ENCODE data around the gene PDGFD. TPM values are rescaled to one million over a fixed set of nuclear protein-coding genes. Genes with fewer than 3 reads are reported as not detected.

Gene PDGFD
- total and polyA plus RNA-seq, 2 experiments from 2014 or later, result 1.9 to 4.5 TPM

DNA sequence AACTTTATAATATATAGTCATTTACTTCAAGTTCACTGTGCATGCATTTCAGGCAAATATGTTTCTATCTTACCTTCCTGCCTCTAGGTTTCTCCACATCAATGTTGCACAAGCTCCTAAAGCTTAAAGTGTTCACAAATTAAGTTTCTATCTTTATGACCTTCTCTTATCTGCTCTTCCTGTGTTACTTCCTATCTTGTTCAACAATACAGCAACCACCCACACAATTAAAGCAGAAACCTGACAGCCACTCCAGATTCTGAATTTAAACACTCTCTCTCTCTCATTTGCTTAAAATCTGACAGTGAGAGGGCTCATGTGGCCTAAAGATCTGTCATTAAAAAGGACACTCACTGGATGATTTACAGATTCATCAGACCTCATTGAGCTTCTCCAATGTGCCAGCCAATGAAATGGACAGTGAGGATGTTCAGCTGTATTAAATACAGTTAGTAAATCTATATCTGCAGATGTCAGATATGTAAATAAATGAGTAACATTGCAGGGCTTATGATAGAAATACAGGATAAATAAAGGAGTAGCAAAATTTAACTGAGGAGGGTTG, 10.9 kb downstream of the PDGFD start:
- no peak overlapping the region for H2AFZ ChIP-seq
- Mint-ChIP-seq H3K36me3 (ENCODE audit: low read depth) (no peaks in the 10 kb centered on the region), H3K27ac (no peak overlapping the region), H3K4me3 (no peak overlapping the region), H3K27me3 (ENCODE audit: insufficient read depth, low read depth, poor library complexity) (no peaks in the 10 kb centered on the region), H3K9me3 (no peaks in the 10 kb centered on the region), H3K4me1 (peaks cover 14% of the 10 kb centered on the region; the same call in 2 of the 3 replicates)
- no peak overlapping the region for H3K4me3 ChIP-seq
- no peaks in the 10 kb centered on the region for H3K9me2 ChIP-seq (ENCODE audit: insufficient read depth)
- no peak overlapping the region for H3K4me2 ChIP-seq
- no peaks in the 10 kb centered on the region for H3K36me3 ChIP-seq (ENCODE audit: insufficient read depth)
- H3F3A ChIP-seq (replicated peaks; ENCODE audit: low read depth), result no peaks in the 10 kb centered on the region
- DNase-seq (ENCODE audit: low spot score), result no peak
- no peaks in the 10 kb centered on the region for H3K27me3 ChIP-seq (ENCODE audit: insufficient read depth)
- no peaks in the 10 kb centered on the region for H3K79me2 ChIP-seq (replicated peaks; ENCODE audit: insufficient read depth)
- no peaks in the 10 kb centered on the region for H3K4me1 ChIP-seq (ENCODE audit: insufficient read depth)
- H3K27ac ChIP-seq (ENCODE audit: low read depth), result no peak overlapping the region
- TF ChIP-seq JUNB (IDR thresholded peaks at IDR 0.05; ENCODE audit: unreplicated experiment) (no peak), CREB1 (CRISPR knock-in tag; IDR thresholded peaks at IDR 0.05; ENCODE audit: low read depth) (no peak), EZH2 (IDR thresholded peaks at IDR 0.05; ENCODE audit: low read depth, unreplicated experiment) (no peak), ZNF331 (CRISPR knock-in tag; IDR thresholded peaks at IDR 0.05; ENCODE audit: low read depth) (no peak), NANOG (IDR thresholded peaks at IDR 0.05; ENCODE audit: borderline replicate concordance) (no peak), ZNF114 (CRISPR knock-in tag; IDR thresholded peaks at IDR 0.05) (no peak), STAT1 (IDR thresholded peaks at IDR 0.05; ENCODE audit: unreplicated experiment) (no peak)
- TF ChIP-seq, protein P1, sequence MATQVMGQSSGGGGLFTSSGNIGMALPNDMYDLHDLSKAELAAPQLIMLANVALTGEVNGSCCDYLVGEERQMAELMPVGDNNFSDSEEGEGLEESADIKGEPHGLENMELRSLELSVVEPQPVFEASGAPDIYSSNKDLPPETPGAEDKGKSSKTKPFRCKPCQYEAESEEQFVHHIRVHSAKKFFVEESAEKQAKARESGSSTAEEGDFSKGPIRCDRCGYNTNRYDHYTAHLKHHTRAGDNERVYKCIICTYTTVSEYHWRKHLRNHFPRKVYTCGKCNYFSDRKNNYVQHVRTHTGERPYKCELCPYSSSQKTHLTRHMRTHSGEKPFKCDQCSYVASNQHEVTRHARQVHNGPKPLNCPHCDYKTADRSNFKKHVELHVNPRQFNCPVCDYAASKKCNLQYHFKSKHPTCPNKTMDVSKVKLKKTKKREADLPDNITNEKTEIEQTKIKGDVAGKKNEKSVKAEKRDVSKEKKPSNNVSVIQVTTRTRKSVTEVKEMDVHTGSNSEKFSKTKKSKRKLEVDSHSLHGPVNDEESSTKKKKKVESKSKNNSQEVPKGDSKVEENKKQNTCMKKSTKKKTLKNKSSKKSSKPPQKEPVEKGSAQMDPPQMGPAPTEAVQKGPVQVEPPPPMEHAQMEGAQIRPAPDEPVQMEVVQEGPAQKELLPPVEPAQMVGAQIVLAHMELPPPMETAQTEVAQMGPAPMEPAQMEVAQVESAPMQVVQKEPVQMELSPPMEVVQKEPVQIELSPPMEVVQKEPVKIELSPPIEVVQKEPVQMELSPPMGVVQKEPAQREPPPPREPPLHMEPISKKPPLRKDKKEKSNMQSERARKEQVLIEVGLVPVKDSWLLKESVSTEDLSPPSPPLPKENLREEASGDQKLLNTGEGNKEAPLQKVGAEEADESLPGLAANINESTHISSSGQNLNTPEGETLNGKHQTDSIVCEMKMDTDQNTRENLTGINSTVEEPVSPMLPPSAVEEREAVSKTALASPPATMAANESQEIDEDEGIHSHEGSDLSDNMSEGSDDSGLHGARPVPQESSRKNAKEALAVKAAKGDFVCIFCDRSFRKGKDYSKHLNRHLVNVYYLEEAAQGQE (IDR thresholded peaks at IDR 0.05; ENCODE audit: unreplicated experiment), result no peak
- TF ChIP-seq, protein P2, sequence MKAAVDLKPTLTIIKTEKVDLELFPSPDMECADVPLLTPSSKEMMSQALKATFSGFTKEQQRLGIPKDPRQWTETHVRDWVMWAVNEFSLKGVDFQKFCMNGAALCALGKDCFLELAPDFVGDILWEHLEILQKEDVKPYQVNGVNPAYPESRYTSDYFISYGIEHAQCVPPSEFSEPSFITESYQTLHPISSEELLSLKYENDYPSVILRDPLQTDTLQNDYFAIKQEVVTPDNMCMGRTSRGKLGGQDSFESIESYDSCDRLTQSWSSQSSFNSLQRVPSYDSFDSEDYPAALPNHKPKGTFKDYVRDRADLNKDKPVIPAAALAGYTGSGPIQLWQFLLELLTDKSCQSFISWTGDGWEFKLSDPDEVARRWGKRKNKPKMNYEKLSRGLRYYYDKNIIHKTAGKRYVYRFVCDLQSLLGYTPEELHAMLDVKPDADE (IDR thresholded peaks at IDR 0.05), result no peak
- ATAC-seq, result no peak
- no peaks in the 10 kb centered on the region for H4K20me1 ChIP-seq (replicated peaks; ENCODE audit: insufficient read depth)

DNA sequence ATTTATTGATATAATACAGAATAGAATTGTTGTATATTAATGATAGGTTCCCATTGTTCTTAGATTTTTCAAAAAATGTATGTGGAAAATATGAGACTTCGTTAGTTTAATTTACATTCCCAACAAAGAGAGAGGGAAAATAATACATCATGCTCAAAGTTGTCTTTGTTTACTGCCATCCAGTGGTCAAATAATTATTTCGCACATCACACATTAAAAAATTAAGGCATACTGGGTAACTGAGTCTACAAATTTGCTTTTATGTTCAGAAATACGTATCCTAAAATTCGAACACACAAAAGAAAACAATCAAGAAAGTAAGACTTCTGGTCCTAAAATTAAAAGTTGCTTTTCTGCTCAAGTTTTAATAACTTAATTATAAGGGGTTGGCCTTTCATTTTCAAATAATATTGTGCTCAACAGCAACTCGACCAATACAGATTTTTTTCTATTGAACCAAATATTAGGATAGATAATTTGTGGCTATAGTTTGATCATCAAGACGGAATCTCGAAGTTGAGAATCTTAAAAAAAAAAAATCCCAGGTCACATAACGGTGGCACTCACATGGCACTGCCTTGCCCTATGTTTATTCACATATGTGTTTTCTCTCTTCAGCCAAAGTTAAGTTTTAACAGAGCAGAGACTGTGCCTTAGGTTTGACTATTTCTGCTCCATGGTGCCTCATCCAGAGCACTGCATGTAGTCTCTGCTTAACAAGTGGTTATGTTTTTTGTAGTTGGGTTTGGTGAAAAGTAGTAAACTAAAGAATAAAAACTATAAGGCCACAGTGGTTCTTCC, 12.3 kb downstream of the PDGFD start:
- H3K36me3 ChIP-seq (ENCODE audit: insufficient read depth), result no peaks in the 10 kb centered on the region
- H3K4me2 ChIP-seq, result no peak overlapping the region
- no peaks in the 10 kb centered on the region for H3K79me2 ChIP-seq (replicated peaks; ENCODE audit: insufficient read depth)
- H3K27ac ChIP-seq (ENCODE audit: low read depth), result no peak overlapping the region
- H3F3A ChIP-seq (replicated peaks; ENCODE audit: low read depth), result no peaks in the 10 kb centered on the region
- Mint-ChIP-seq H3K4me1 (peaks cover 16% of the 10 kb centered on the region; the same call in 2 of the 3 replicates), H3K36me3 (ENCODE audit: low read depth) (no peaks in the 10 kb centered on the region), H3K27me3 (ENCODE audit: insufficient read depth, low read depth, poor library complexity) (no peaks in the 10 kb centered on the region), H3K27ac (no peak overlapping the region), H3K4me3 (no peak overlapping the region), H3K9me3 (no peaks in the 10 kb centered on the region)
- TF ChIP-seq, protein P3, sequence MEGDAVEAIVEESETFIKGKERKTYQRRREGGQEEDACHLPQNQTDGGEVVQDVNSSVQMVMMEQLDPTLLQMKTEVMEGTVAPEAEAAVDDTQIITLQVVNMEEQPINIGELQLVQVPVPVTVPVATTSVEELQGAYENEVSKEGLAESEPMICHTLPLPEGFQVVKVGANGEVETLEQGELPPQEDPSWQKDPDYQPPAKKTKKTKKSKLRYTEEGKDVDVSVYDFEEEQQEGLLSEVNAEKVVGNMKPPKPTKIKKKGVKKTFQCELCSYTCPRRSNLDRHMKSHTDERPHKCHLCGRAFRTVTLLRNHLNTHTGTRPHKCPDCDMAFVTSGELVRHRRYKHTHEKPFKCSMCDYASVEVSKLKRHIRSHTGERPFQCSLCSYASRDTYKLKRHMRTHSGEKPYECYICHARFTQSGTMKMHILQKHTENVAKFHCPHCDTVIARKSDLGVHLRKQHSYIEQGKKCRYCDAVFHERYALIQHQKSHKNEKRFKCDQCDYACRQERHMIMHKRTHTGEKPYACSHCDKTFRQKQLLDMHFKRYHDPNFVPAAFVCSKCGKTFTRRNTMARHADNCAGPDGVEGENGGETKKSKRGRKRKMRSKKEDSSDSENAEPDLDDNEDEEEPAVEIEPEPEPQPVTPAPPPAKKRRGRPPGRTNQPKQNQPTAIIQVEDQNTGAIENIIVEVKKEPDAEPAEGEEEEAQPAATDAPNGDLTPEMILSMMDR (conservative IDR thresholded peaks at IDR 0.05; ENCODE audit: low read depth in 2 of 2), result peak; percentile 51 to 63
- TF ChIP-seq CREB1 (CRISPR knock-in tag; IDR thresholded peaks at IDR 0.05; ENCODE audit: low read depth), result no peak
- no peaks in the 10 kb centered on the region for H3K27me3 ChIP-seq (ENCODE audit: insufficient read depth)
- H3K4me1 ChIP-seq (ENCODE audit: insufficient read depth), result no peaks in the 10 kb centered on the region
- no peak overlapping the region for H3K4me3 ChIP-seq
- H2AFZ ChIP-seq, result no peak overlapping the region
- no peaks in the 10 kb centered on the region for H3K9me2 ChIP-seq (ENCODE audit: insufficient read depth)
- DNase-seq (ENCODE audit: low spot score), result no peak
- H4K20me1 ChIP-seq (replicated peaks; ENCODE audit: insufficient read depth), result no peaks in the 10 kb centered on the region
- ATAC-seq, result no peak
